PC-9 (cell line): Measurements from ENCODE around the gene RAB9B. TPM values are rescaled to one million over a fixed set of nuclear protein-coding genes. Genes with fewer than 3 reads are reported as not detected.
A peak's percentile ranks its signal among the peaks of the same experiment; 100 is the strongest.

Experiments
- BruUV-seq: library from RNA; stranded (reverse); fragments of 400-500 nt; replicated peaks from 2 replicates; lab custom pipeline; 2021; lab: Mats Ljungman, UMichigan
- CTCF ChIA-PET: fragments of 300-600 bp; sonication (Branson Sonifier 250); formaldehyde crosslinking; loops from one replicate; lab custom pipeline; 2022; ENCODE audit warnings: antibody characterized with exemption; lab: Charles Lee
- POLR2A ChIA-PET: fragments of 300-600 bp; sonication (Branson Sonifier 250); formaldehyde crosslinking; loops from one replicate; lab custom pipeline; 2022; ENCODE audit warnings: antibody characterized with exemption; ENCODE audit not compliant: unreplicated experiment; lab: Charles Lee
- DNase-seq, 2 experiments: peaks; one replicate each; pipeline versions ENCODE4 v3.0.0 to v3.0.0-alpha.2; 2015 to 2022; ENCODE audit warnings: mixed read lengths in 1 of 2
- H2AFZ ChIP-seq: fragments of 200-600 bp; sonication (generic); 2 replicates; pipeline ENCODE4 v1.8.1; 2017; ENCODE audit warnings: antibody characterized with exemption
- H3F3A ChIP-seq: fragments of 200-600 bp; sonication (generic); 2 replicates; pipeline ENCODE4 v1.8.1; 2017; ENCODE audit warnings: antibody characterized with exemption, mild to moderate bottlenecking, low read depth; ENCODE audit not compliant: insufficient read depth
- H3K27ac ChIP-seq: fragments of 200-600 bp; sonication (generic); 2 replicates; pipeline ENCODE4 v1.6.1; 2016; ENCODE audit warnings: mixed run types
- H3K27me3 ChIP-seq: fragments of 200-600 bp; sonication (generic); 2 replicates; pipeline ENCODE4 v1.6.1; 2016; ENCODE audit warnings: low read depth, mixed run types; ENCODE audit not compliant: insufficient read depth
- H3K36me3 ChIP-seq: fragments of 200-600 bp; sonication (generic); 2 replicates; pipeline ENCODE4 v1.6.1; 2016; ENCODE audit warnings: low read depth, mixed run types
- H3K4me1 ChIP-seq: fragments of 200-600 bp; sonication (generic); replicated peaks from 2 replicates; pipeline ENCODE4 v1.6.1; 2016; ENCODE audit warnings: mixed run types; ENCODE audit not compliant: insufficient read depth
- H3K4me2 ChIP-seq: fragments of 200-600 bp; sonication (generic); 2 replicates; pipeline ENCODE4 v1.6.1; 2017; ENCODE audit warnings: mixed run types
- H3K4me3 ChIP-seq: fragments of 200-600 bp; sonication (generic); 2 replicates; pipeline ENCODE4 v1.6.1; 2016; ENCODE audit warnings: mixed run types
- H3K79me2 ChIP-seq: fragments of 200-600 bp; sonication (generic); 2 replicates; pipeline ENCODE4 v1.6.1; 2017; ENCODE audit warnings: low read depth, mixed run types
- H3K9me2 ChIP-seq: fragments of 200-600 bp; sonication (generic); 2 replicates; pipeline ENCODE4 v1.8.1; 2017; ENCODE audit warnings: mild to moderate bottlenecking; ENCODE audit not compliant: insufficient read depth
- H3K9me3 ChIP-seq: fragments of 200-600 bp; sonication (generic); 2 replicates; pipeline ENCODE4 v1.8.1; 2016; ENCODE audit warnings: low read depth; ENCODE audit not compliant: insufficient read depth
- H4K20me1 ChIP-seq: fragments of 200-600 bp; sonication (generic); 2 replicates; pipeline ENCODE4 v1.8.1; 2017; ENCODE audit not compliant: insufficient read depth
- EZH2 ChIP-seq: fragments of 200-600 bp; sonication (generic); IDR thresholded peaks from 2 replicates; pipeline ENCODE4 v1.8.0; 2017; ENCODE audit warnings: antibody characterized with exemption, low read depth
- intact Hi-C: fragments of 100-400 bp; cut with micrococcal nuclease; formaldehyde crosslinking; loops from one replicate; pipeline ENCODE4 v1.10.0; 2022; ENCODE audit not compliant: unreplicated experiment
- total RNA-seq: library from RNA; stranded (reverse); gene quantifications from 2 replicates; pipeline ENCODE4 v1.2.3, GENCODE V29; 2021
- TF ChIP-seq, protein P1 (sequence below): fragments of 200-600 bp; sonication (generic); conservative IDR thresholded peaks from 2 replicates; pipeline ENCODE4 v1.6.1; 2017; ENCODE audit warnings: mixed run types, antibody characterized with exemption, mild to moderate bottlenecking, moderate library complexity

Gene RAB9B
- total RNA-seq, 1 experiment from 2014 or later, result not detected

DNA sequence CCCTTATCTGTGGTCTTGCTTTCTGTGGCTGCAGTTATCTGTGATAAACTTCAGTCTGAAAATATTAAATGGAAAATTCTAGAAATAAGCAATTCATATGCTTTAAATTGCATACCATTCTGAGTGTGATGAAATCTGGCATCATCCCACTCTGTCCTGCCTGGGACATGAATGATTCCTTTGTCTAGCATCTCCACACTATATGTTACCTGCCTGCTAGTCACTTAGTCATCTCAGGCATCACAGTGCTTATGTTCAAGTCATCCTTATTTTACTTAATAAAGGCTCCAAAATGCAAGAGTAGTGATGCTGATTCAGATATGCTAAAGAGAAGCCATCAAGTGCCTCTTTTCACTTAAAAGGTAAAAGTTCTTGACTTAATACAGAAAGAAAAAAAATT, 14.3 kb upstream of the RAB9B start:
- Histone ChIP-seq H3K9me2 (no peaks in the 10 kb centered on the region), H4K20me1 (no peaks in the 10 kb centered on the region), H2AFZ (no peak overlapping the region), H3K9me3 (no peaks in the 10 kb centered on the region), H3K36me3 (no peaks in the 10 kb centered on the region), H3K4me3 (no peak overlapping the region), H3K4me1 (no peaks in the 10 kb centered on the region), H3F3A (no peaks in the 10 kb centered on the region), H3K79me2 (no peaks in the 10 kb centered on the region), H3K4me2 (no peak overlapping the region), H3K27ac (no peak overlapping the region), H3K27me3 (0 out of 2 replicates have a peak, but pooled peaks cover 5% of the 10 kb centered on the region)
- POLR2A ChIA-PET, result no interaction called here
- no peak for DNase-seq
- BruUV-seq, result no TSS peak
- intact Hi-C loops, result no loop called here
- TF ChIP-seq EZH2, result no peak
- TF ChIP-seq, protein P1, sequence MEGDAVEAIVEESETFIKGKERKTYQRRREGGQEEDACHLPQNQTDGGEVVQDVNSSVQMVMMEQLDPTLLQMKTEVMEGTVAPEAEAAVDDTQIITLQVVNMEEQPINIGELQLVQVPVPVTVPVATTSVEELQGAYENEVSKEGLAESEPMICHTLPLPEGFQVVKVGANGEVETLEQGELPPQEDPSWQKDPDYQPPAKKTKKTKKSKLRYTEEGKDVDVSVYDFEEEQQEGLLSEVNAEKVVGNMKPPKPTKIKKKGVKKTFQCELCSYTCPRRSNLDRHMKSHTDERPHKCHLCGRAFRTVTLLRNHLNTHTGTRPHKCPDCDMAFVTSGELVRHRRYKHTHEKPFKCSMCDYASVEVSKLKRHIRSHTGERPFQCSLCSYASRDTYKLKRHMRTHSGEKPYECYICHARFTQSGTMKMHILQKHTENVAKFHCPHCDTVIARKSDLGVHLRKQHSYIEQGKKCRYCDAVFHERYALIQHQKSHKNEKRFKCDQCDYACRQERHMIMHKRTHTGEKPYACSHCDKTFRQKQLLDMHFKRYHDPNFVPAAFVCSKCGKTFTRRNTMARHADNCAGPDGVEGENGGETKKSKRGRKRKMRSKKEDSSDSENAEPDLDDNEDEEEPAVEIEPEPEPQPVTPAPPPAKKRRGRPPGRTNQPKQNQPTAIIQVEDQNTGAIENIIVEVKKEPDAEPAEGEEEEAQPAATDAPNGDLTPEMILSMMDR, result no peak
- CTCF ChIA-PET, result no interaction called here

GRCh38 chrX:103845165-103845653, 13.2 kb upstream of the RAB9B start:
- Histone ChIP-seq H3K9me2 (no peaks in the 10 kb centered on the region), H2AFZ (no peak overlapping the region), H3K4me2 (0 out of 2 replicates have a peak overlapping the region, but pooled peaks have one; percentile 30), H4K20me1 (no peaks in the 10 kb centered on the region), H3K36me3 (no peaks in the 10 kb centered on the region), H3K27me3 (0 out of 2 replicates have a peak, but pooled peaks cover 5% of the 10 kb centered on the region), H3K4me1 (no peaks in the 10 kb centered on the region), H3F3A (no peaks in the 10 kb centered on the region), H3K9me3 (no peaks in the 10 kb centered on the region), H3K79me2 (no peaks in the 10 kb centered on the region), H3K4me3 (no peak overlapping the region), H3K27ac (no peak overlapping the region)
- intact Hi-C loops, result loop anchor here (2.0 kb wide), 1 partner anchor 292 kb away; no protein-coding TSS in a partner anchor
- no TSS peak for BruUV-seq
- TF ChIP-seq, protein P1, result peak; percentile 70
- no peak for TF ChIP-seq EZH2
- CTCF ChIA-PET, result no interaction called here
- peak; percentile 36 to 42 for DNase-seq
- POLR2A ChIA-PET, result no interaction called here

DNA sequence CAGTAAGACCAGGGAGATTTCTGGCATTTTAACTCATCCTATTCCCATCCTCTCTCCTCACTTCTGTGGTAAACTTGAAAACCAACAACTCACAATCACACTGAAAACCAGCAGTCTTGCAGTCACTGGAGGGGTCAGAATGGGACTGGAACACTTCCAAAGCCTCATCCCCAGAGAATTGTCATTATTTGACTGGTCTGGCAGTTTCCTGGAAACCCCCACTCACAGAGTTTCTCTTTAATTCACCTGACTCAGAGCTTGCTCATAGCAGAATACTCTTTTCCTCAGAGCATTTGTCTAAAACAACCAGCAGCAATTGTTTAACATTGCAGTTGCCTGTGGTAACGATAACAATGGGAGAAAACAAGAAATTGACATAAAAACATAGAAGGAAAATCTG, 7.3 kb upstream of the RAB9B start:
- Histone ChIP-seq H3K79me2 (no peaks in the 10 kb centered on the region), H3K27ac (no peak overlapping the region), H3K9me3 (no peaks in the 10 kb centered on the region), H3K4me1 (no peaks in the 10 kb centered on the region), H3K27me3 (no peaks in the 10 kb centered on the region), H3K4me2 (no peak overlapping the region), H3K9me2 (no peaks in the 10 kb centered on the region), H2AFZ (no peak overlapping the region), H3K36me3 (no peaks in the 10 kb centered on the region), H4K20me1 (no peaks in the 10 kb centered on the region), H3K4me3 (no peak overlapping the region), H3F3A (no peaks in the 10 kb centered on the region)
- BruUV-seq, result no TSS peak
- DNase-seq, result no peak
- POLR2A ChIA-PET, result no interaction called here
- TF ChIP-seq EZH2, result no peak
- TF ChIP-seq, protein P1, result no peak
- CTCF ChIA-PET, result no interaction called here
- intact Hi-C loops, result no loop called here
